HL-60 (cell line): Measurements from ENCODE around the gene GNB1.
"Not testable (repeated sequence)": the region's sequence is repeated elsewhere in the genome, so short reads cannot be mapped to it uniquely, and the experiment has no call there.

Source experiments
- DNase-seq, 2 experiments: peaks; one replicate each; pipeline ENCODE4 v3.0.0-alpha.2; 2010 to 2020; ENCODE audit warnings: low read depth in 1 of 2, low spot score in 1 of 2
- H3K27ac ChIP-seq: fragments of 250-450 bp; sonication (Bioruptor Pico); replicated peaks from 2 replicates; pipeline ENCODE4 v1.5.1; 2020; ENCODE audit warnings: mild to moderate bottlenecking, moderate library complexity
- H3K27me3 ChIP-seq: fragments of 250-450 bp; sonication (Bioruptor Pico); 2 replicates; pipeline ENCODE4 v1.5.1; 2021; ENCODE audit warnings: mild to moderate bottlenecking, moderate library complexity; ENCODE audit not compliant: insufficient read depth, poor library complexity, severe bottlenecking
- H3K4me3 ChIP-seq: replicated peaks from 2 replicates; pipeline ENCODE4 v1.5.1; 2011; ENCODE audit warnings: mild to moderate bottlenecking, control low read depth, low read length; ENCODE audit not compliant: insufficient read depth
- CTCF ChIP-seq: IDR thresholded peaks from one replicate; pipeline ENCODE4 v1.5.1; 2011; ENCODE audit warnings: low read length, control low read depth, inconsistent platforms; ENCODE audit not compliant: insufficient read depth
- GABPA ChIP-seq: IDR thresholded peaks from 2 replicates; pipeline ENCODE4 v1.6.1; 2012; ENCODE audit warnings: low read depth
- POLR2AphosphoS5 ChIP-seq: IDR thresholded peaks from 2 replicates; pipeline ENCODE4 v1.6.1; 2012; ENCODE audit warnings: low read depth
- SPI1 ChIP-seq: IDR thresholded peaks from 2 replicates; pipeline ENCODE4 v1.6.1; 2012; ENCODE audit warnings: low read depth, mild to moderate bottlenecking, borderline replicate concordance
- TF ChIP-seq, protein P1 (sequence below): IDR thresholded peaks from 2 replicates; pipeline ENCODE4 v1.6.1; 2012; ENCODE audit warnings: low read depth; ENCODE audit not compliant: insufficient replicate concordance

The GNB1 gene

GRCh38 chr1:1937061-1937460 is 46.2 kb upstream of the GNB1 start:
- Histone ChIP-seq H3K4me3 (no peak overlapping the region), H3K27ac (no peak overlapping the region), H3K27me3 (peaks cover 15% of the 10 kb centered on the region)
- no peak for TF ChIP-seq GABPA
- no peak for DNase-seq

DNA sequence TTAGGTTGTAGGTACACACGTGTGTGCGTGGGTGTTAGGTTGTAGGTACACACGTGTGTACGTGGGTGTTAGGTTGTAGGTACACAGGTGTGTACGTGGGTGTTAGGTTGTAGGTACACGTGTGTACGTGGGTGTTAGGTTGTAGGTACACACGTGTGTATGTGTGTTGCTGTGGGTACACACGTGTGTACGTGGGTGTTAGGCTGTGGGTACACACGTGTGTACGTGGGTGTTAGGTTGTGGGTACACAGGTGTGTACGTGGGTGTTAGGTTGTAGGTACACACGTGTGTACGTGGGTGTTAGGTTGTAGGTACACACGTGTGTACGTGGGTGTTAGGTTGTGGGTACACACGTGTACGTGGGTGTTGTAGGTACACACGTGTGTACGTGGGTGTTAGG is 44.0 kb upstream of the GNB1 start:
- not testable (repeated sequence) for H3K4me3 ChIP-seq, H3K27ac ChIP-seq, H3K27me3 ChIP-seq, DNase-seq

- Histone ChIP-seq H3K27ac (no peak overlapping the region), H3K4me3 (no peak overlapping the region), H3K27me3 (peaks cover 5% of the 10 kb centered on the region)
- DNase-seq = no peak
- no peak for TF ChIP-seq POLR2AphosphoS5
- TF ChIP-seq GABPA = no peak
- TF ChIP-seq, protein P1, sequence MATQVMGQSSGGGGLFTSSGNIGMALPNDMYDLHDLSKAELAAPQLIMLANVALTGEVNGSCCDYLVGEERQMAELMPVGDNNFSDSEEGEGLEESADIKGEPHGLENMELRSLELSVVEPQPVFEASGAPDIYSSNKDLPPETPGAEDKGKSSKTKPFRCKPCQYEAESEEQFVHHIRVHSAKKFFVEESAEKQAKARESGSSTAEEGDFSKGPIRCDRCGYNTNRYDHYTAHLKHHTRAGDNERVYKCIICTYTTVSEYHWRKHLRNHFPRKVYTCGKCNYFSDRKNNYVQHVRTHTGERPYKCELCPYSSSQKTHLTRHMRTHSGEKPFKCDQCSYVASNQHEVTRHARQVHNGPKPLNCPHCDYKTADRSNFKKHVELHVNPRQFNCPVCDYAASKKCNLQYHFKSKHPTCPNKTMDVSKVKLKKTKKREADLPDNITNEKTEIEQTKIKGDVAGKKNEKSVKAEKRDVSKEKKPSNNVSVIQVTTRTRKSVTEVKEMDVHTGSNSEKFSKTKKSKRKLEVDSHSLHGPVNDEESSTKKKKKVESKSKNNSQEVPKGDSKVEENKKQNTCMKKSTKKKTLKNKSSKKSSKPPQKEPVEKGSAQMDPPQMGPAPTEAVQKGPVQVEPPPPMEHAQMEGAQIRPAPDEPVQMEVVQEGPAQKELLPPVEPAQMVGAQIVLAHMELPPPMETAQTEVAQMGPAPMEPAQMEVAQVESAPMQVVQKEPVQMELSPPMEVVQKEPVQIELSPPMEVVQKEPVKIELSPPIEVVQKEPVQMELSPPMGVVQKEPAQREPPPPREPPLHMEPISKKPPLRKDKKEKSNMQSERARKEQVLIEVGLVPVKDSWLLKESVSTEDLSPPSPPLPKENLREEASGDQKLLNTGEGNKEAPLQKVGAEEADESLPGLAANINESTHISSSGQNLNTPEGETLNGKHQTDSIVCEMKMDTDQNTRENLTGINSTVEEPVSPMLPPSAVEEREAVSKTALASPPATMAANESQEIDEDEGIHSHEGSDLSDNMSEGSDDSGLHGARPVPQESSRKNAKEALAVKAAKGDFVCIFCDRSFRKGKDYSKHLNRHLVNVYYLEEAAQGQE = no peak
- TF ChIP-seq SPI1 = no peak
- TF ChIP-seq CTCF = no peak
Observed at GRCh38 chr1:1929639-1930545, 39.0 kb upstream of the GNB1 start.

DNA sequence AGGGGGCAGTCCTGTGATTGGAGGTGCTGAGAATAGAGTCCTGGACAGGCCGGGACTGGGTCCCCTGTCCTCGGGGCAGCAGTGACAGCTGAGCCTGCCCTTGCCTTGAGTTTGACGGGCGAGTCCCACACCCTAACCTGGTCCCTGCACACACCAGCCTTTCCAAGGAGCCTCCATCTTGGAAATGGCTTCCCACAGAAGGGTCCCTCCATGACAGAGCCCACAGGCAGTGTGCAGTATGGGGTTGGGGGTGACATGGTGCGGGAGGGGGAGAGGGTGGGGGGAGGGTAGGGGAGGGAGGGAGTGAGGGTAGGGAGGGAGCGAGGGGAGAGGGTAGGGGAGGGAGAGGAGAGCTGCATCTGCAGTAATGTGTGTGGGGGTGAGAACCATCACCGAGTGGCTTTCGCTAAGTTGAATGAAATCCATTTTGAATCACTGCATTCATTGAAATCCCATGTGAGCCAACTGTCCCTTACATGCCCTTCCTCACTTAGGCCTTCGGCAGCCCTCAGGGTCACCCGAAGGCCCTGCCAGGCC is 38.3 kb upstream of the GNB1 start:
- Histone ChIP-seq H3K4me3 (no peak overlapping the region), H3K27me3 (peaks cover 7% of the 10 kb centered on the region), H3K27ac (no peak overlapping the region)
- no peak for DNase-seq
- TF ChIP-seq SPI1 = no peak

DNA sequence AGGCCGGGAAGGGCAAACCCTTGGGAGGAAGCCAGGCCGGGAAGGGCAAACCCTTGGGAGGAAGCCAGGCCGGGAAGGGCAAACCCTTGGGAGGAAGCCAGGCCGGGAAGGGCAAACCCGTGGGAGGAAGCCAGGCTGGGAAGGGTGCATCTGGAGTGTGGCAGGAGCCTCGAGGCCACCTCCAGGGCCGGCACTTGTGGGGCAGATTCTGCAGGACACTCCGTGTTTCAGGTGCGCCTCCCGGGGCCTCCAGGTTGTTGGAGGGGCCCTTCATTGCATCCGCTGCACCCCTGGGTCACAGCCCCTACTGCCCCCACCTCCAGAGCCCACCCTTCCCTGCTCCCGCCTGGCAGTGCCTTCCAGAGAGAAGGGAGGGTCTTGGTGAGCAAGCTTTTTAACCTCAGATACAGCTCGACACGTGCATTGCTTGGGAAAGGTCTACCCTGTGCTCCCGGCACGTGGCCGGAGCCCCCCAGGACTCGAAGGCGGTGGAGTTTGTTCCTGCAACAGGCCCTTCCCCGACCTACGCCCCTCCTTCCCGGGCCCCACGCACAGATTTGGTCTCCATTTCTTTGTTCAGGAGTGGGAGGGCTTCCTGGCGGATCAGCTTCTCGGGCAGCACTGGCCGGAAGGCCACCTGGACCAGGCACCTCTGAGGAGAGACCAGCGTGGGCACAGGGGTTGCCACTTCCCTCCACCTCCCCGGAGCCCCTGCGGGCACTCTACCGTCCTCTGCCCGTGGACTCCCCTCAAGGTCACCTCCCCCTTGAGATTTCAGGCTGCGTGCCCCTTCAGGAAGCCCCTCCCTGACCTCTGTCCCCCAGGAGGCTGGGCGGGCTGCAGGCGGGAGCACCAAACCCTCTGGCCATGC is 37.6 kb upstream of the GNB1 start:
- Histone ChIP-seq H3K4me3 (no peak overlapping the region), H3K27ac (no peak overlapping the region)
- no peak for DNase-seq

More for the DNA sequence above, 37.6 kb upstream of the GNB1 start:
- H3K27me3 ChIP-seq = peaks cover 7% of the 10 kb centered on the region
- no peak for TF ChIP-seq POLR2AphosphoS5
- TF ChIP-seq CTCF = no peak
- TF ChIP-seq, protein P1 = no peak
